ENCODE measurements around the gene FOXI3.

FOXI3 gene

GRCh38 chr2:88398180-88398579 lies 54.3 kb downstream of the FOXI3 start:
- H3K27me3 Mint-ChIP-seq: peaks cover 20% of the 10 kb centered on the region
- no peaks in the 10 kb centered on the region for H3K36me3 Mint-ChIP-seq (ENCODE audit: low read depth)
- DNase-seq: no peak
- no peaks in the 10 kb centered on the region for H3K4me1 Mint-ChIP-seq (ENCODE audit: low read depth)
- H3K9me3 Mint-ChIP-seq: no peaks in the 10 kb centered on the region
- H3K27ac Mint-ChIP-seq: no peak overlapping the region
- H3K4me3 Mint-ChIP-seq: no peak overlapping the region
